CD4-positive, alpha-beta T cell treated with Interleukin-15 for 4 hours (primary cell): ENCODE data around the gene UBTF.

Experiments used
- DNase-seq: peaks from one replicate; pipeline ENCODE4 v3.0.0-alpha.2; 2020; ENCODE audit warnings: low spot score

The UBTF gene

DNA sequence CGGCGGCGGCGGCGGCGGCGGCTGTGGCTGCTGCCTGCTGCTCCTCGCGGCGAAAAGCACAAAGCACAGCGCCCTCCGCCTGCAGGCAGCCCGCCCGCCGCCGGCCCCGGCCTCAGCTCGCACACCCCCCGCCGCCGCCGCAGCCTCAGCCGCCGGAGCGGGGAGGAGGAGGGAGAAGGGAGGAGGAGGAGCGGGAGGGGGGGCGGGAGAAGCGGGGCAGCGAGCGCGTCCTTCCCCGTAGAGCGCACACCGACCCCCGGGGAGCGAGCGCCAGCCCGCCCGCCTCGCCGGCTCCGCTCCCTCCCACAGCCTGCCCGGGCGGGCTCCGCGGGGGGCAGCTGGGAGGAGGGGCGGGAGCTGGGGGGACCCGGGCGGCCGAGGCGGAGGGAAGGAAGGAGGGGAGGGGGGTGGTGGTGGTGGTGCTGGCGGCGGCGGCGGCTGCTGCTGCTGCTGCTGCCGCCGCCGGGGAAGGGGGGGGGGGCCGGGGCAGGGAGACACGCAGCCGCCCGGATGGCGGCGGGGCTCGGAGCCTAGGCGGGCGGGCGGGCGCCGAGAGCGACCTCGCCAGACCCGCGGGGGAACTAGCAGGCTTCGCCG is at the start of gene UBTF:
Gene UBTF, minus strand, starts transcription at position 60 of the 597 bp plus-strand sequence. CDS start 1,446 bp downstream, outside the sequence.
- peak; percentile 76 for DNase-seq

DNA sequence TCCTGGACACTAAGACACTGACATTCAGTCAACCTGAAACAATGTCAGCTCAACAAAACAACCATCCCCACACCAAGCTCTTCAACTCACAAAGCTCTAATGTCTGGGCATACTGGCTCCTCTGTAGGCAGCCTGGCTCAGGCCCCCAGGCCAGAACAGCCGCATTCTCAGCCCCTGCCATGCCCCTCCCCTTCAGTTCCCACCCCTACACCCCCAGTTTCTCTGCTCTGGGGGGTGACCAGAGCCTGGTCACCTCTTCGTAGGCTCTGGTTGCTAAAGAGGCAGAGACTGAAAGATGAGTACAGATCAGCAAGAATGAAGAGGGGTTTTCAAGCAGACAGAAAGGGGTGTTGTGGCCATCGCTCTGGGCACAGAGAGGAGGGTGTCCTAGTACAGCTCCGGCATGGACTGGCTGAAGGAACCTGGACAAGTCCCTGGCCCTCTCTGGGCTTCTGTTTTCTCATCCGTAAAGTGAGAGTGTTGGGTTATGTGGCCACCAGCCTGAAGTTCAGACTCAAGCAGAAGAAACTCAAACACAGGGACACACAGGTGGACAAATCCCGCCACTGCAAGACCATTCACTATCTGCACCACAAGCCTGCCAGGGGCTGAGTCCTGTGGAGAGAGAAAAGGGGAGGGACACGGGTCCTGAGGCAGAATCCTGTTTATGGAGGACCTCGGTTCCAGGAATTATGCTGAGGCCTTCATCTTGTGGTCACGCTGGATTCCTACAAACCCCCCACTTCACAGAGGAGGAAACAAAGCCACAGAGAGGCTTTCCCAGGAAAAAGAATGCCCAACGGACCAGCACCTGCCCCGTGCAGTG is 49.4 kb upstream of the UBTF start:
- no peak for DNase-seq

GRCh38 chr17:44267818-44268490 is 48.5 kb upstream of the UBTF start, which contains the start of gene SLC4A1:
Gene SLC4A1, minus strand, starts transcription at chr17:44268135. Its CDS starts 5,269 bp downstream, at chr17:44262866.
- no peak for DNase-seq

- DNase-seq: no peak
Measured at GRCh38 chr17:44267165-44267455, 47.6 kb upstream of the UBTF start.

GRCh38 chr17:44266402-44267164 is 47.1 kb upstream of the UBTF start:
- DNase-seq: no peak

DNA sequence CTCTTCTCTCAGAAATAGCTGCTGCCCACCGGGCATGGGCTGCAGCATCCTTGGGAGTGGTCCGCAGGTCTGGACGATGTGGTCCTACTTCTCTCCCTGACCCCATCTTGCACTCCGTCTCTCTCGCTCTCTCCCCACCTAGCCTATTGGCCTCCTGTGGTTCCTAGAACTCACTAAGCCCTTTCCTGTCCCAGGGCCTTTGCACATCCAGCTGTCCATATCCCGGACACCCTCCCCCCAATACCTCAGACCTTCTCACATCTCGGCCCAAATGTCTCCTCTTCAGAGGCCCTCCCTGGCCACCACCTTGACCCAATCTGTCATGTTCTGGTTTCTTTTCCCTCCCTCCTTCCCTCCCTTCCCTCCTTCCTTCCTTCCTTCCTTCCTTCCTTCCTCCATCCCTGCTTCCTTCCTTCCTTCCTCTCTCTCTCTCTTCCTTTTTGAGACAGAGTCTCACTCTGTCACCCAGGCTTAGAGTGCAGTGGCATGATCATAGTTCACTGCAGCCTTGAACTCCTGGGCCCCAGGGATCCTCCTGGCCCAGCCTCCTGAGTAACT is 43.9 kb upstream of the UBTF start:
- DNase-seq: no peak

- DNase-seq: no peak
Measured at GRCh38 chr17:44262654-44263225, 43.3 kb upstream of the UBTF start.

- DNase-seq: no peak
Measured at GRCh38 chr17:44260296-44260695, 40.8 kb upstream of the UBTF start.

GRCh38 chr17:44258811-44259351 is 39.4 kb upstream of the UBTF start:
- DNase-seq: no peak

DNA sequence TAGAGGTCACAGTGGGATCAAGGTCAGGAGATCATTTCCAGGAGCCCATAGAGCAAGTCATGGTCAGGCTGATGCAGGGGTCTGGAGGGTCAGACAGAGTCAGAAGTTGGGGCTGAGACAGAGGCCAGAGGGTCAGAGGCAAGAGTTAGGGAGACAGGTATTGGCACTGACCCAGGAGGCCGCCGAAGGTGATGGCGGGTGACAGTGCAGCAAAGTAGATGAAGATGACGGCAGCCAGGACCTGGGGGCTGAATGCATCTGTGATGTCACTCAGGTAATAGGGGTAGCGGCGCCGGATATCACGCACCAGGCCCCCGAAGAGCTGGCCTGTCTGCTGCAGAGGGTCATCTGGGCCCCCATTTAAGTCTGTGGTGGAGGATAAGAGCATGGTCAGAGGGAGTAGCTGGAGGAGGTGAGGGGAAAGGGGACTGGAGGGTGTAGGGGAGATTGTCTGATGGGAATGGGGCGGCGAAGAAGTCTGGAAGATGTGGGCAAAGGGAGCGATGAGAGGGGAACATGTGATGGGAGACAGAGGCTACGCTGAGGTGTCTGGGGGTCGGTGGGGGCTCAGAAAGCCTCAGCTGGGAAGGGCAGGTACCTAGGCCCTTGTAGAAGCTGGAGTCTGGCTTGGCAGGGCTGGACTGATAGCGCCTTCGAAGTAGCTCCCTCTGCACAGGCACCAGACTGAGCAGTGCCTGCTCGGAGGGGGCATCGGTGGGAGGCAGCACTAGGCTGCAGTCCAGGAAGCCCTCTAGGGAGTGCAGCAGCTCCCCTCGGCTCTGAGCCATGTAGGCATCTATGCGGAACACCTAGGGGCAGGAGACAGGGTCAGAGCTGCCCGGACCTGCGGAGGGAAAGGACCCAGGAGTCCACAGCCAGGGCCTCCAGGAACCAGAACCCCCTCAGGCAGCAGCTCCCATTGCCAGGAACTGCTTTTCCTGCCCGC is 38.6 kb upstream of the UBTF start:
- no peak for DNase-seq

GRCh38 chr17:44256671-44257070 is 37.2 kb upstream of the UBTF start:
- no peak for DNase-seq

DNA sequence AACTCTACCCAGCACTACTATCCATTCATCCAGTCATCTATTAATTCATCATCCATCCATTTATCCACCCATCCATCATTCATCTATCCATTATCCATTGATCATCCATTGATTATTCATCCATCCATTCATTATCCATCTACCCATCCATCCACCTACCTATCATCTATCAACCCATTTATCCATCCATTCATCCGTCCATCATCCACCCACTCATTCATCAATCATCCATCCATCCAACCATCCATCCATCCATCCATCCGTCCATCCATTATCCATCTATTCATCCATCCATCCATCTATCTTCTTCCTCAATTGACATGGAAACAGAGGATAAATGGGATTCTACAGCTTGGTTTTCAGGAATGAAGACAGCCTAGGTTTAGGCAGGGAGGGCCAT is 36.4 kb upstream of the UBTF start:
- DNase-seq: no peak

GRCh38 chr17:44254361-44255095 is 35.1 kb upstream of the UBTF start:
- DNase-seq: no peak

DNA sequence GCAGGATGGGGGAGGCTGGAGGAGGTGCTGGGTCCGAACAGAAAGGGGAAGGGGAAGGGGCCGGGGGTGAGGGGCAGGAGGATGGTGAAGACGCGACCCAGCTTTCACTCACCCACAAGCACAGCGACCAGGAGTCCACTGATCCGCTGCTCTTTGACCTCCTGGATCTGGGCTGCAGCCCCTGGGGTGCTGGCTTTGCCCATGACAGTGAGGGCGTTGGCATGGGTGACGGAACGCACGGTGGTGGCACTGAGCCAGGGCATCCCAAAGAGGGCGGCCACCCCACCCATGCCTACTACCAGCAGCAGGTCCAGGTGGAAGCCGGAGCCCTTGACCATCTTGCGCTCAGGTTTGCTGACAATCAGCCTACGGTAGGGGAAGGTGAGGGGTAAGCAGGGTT is 33.5 kb upstream of the UBTF start:
- DNase-seq: no peak

GRCh38 chr17:44251062-44251461 is 31.6 kb upstream of the UBTF start:
- DNase-seq: no peak

- no peak for DNase-seq
Measured at GRCh38 chr17:44249501-44250246, 30.2 kb upstream of the UBTF start.

- no peak for DNase-seq
Measured at GRCh38 chr17:44247876-44248736, 28.6 kb upstream of the UBTF start.

DNA sequence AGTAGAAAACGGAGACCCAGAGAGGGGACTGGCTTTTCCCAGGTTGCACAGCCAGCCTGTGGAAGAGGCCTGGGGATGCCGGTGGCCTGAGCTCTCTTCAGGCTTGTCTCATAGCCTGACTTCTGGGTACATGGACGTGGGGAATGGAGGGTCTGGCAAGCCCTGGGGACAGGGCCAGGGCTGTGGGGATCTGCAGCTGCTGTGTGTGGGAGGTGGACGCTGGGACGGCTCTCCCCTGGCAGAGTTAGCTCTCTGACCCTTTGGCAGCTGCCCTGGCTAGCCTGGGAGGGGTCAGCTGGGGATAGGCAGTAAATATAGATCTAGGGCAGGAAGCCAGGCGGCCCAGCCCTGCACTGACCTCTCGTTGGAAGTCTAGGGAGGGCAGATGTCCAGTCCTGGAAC is 28.0 kb upstream of the UBTF start:
- DNase-seq: no peak
